ENCODE data around the gene CUL3.

CUL3 gene

DNA sequence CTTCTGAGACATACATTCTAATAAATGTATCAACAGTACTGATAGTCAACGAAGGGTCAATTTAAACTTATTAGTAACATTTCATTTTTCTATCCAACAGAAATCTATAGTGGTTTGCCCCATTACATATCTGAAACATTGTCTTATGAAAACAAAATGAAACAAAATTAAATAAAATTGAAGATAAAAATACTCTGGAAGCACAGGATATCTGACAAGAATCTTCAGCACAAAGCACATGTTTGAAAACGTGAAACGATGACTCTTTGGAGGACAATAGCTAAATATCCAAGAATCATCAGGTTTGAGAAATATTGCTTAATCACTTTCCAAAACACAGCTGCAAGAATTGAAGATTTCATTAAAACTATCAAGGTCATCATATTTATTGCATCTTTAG is 112.3 kb downstream of the CUL3 start:
- no peak for DNase-seq (ENCODE audit: low read depth)

GRCh38 chr2:224472137-224472536 is 113.0 kb downstream of the CUL3 start:
- no peak for DNase-seq (ENCODE audit: low read depth)

GRCh38 chr2:224469374-224469964 is 115.7 kb downstream of the CUL3 start:
- no peak for DNase-seq (ENCODE audit: low read depth)

GRCh38 chr2:224466304-224466895 is 118.8 kb downstream of the CUL3 start:
- DNase-seq (ENCODE audit: low read depth): no peak

- no peak for DNase-seq (ENCODE audit: low read depth)
Measured at GRCh38 chr2:224461391-224461790, 123.8 kb downstream of the CUL3 start.

- no peak for DNase-seq (ENCODE audit: low read depth)
Measured at GRCh38 chr2:224457408-224458096, 127.6 kb downstream of the CUL3 start.

DNA sequence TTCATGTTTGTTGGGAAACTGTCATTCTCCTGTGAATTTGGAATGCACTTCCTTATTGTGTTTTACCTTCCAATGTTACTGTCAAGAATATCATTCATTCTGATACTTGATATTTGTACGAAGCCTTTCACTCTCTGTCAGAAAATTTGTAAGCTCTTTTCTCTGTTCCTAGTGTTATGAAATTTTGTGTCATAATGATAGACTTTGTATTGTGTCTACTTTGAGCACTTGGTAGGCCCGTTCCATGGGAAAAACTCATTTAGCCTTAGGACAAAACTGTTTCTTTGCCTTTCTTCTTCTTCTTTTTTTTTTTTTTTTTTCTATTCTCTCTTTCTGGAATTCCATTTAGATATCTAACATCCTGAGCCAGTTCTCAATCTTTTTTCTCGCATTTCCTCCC is 131.3 kb downstream of the CUL3 start:
- no peak for DNase-seq (ENCODE audit: low read depth)

DNA sequence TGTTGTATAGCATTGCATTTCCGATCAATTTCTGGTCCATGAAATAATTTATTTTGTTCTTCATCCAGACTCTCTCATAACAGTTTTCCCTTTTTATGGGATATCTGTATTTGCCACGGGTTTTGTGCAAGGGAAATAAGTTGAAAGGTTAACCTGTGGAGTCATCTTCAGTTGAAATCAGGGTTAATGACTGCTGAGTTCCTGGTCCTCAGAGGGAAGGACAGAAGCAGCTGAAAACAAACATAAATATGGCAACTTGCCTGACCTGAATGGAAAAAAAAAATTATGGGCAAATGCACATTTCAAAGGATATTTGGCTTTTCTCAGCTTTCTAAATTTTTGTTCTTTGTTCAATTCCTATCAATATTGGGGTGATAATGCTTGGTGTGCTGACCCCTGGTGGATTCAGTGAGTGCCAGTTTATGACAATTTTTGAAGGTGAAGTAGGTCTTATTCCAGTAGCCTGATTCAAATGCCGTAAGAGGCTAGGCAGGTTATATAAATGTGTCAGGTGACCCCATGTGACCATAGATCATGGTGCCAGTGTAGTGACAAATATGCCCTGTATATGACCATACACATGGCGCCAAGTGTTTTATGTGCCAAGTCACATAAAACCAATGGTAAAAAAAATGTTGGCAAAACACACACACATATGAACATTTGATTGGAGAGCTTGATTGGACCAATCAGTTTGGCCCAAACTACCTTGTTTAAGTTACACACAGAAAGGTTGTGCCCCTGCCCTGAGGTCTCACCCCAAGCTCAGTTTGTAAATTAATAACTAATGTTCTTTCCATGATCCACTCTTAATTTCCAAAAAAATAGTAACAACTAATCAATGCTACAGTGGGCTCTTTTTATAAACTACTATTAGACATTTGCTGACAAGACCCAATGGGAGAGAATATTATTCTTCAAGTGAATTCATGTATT is 135.7 kb downstream of the CUL3 start:
- no peak for DNase-seq (ENCODE audit: low read depth)

DNA sequence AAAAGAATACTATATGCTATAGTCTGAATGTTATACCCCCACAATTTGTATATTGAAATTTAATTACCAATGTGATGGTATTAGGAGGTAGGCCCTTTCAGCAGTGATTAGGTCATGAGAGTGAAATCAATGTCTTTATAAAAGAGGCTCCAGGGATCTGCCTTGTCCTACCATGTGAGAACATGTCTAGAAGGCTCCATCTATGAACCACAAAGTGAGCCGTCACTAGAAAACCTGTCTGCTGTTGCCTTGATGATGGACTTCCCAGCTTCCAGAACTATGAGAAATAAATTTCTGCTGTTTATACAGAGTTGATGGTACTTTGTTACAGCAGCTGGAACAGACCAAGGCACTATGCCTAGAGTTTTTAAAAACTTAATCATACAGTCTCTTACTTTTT is 136.9 kb downstream of the CUL3 start:
- no peak for DNase-seq (ENCODE audit: low read depth)

- DNase-seq (ENCODE audit: low read depth): no peak
Measured at GRCh38 chr2:224444783-224445182, 140.4 kb downstream of the CUL3 start.

GRCh38 chr2:224444021-224444420 is 141.1 kb downstream of the CUL3 start:
- DNase-seq (ENCODE audit: low read depth): no peak

- no peak for DNase-seq (ENCODE audit: low read depth)
Measured at GRCh38 chr2:224442071-224442967, 142.8 kb downstream of the CUL3 start.

DNA sequence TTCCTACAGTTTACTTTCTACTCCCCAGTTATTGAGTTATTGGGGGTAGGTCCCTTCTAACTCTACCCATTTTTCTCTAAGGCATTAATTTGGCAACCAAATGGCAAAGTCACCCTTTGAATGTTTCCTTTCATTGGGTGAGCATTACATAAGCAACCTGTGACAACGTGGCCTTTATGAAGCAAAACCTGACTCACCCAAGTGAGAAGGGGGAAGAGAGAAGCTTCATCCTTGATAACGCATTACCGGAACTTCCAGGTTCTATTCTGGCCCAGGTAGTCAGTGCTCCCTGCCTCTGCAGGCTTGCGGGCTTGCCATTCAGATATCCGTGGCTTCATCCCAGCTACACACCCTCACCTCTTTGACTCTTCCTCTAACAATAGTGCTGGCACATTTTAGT is 144.2 kb downstream of the CUL3 start:
- no peak for DNase-seq (ENCODE audit: low read depth)

GRCh38 chr2:224438726-224439125 is 146.4 kb downstream of the CUL3 start:
- DNase-seq (ENCODE audit: low read depth): no peak

DNA sequence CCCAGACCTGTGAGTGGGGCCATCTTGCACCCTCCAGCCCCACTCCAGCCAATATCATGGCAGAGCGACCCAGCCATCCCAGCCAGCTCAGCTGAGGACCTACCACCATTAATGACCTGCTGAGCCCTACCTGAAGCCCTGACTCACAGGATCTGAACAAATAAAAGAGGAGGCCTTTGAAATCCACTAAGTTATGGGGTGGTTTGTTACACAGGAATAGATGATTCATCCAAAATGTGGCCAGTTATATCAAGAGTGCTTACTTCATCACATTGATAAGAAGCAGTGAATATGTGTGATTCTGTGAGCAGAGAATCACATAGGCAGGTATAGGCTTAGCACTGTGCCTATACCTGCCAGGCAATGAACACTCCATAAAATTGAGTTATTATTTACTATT is 148.5 kb downstream of the CUL3 start:
- no peak for DNase-seq (ENCODE audit: low read depth)

GRCh38 chr2:224434618-224435017 is 150.5 kb downstream of the CUL3 start:
- DNase-seq (ENCODE audit: low read depth): no peak

DNA sequence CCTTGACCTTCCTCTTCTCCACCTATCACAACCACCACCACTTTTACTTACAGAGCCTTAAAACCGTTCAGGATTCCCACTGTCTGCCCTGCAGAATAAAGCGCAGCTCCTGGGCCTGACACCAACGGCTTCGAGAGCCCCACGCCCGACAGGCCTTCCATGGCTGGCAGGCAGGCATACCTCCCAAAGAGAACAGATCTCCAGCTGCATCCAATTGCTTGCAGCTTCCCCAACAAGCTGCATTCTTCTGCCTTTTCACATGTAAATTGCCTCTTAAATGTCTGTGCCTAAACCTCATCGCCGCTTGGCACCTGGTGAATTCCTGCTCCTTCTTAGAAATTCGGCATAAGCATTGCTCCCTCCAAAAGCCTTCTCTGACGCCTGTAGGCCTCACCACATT is 151.7 kb downstream of the CUL3 start:
- no peak for DNase-seq (ENCODE audit: low read depth)

- no peak for DNase-seq (ENCODE audit: low read depth)
Measured at GRCh38 chr2:224432003-224432579, 153.1 kb downstream of the CUL3 start.

DNA sequence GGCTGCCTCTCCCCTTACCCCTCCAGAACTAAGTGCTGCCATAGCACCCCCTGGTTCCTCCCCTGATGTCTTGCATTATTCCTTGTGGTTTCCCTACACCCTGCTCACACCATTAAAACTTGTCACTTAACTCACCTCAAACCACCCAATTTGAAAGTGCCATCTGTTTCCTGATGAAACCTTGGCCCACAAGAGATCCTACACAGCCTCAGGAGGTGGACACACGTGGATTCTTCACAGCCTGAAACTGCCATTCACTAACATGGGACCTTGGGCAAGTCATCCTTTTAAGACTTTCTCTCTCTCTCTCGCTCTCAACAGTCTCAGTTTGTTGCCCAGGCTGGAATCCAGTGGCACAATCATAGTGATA is 155.7 kb downstream of the CUL3 start:
- no peak for DNase-seq (ENCODE audit: low read depth)

- no peak for DNase-seq (ENCODE audit: low read depth)
Measured at GRCh38 chr2:224428787-224429440, 156.2 kb downstream of the CUL3 start.

GRCh38 chr2:224427471-224427870 is 157.7 kb downstream of the CUL3 start:
- no peak for DNase-seq (ENCODE audit: low read depth)
